Mucosa of descending colon (tissue), 3 donors: Measurements from ENCODE around the gene CLCN1. TPM values are rescaled to one million over a fixed set of nuclear protein-coding genes. Genes with fewer than 3 reads are reported as not detected.

Experiments used
- ATAC-seq: fragments of 200-7000 bp; cut with Tn5 transposase; one replicate; pipeline ENCODE4 v1.9.1; 2020; ENCODE audit warnings: mild to moderate bottlenecking, moderate library complexity
- DNase-seq, 3 donors: peaks; one replicate each; pipeline ENCODE4 v3.0.0-alpha.2; 2020
- H3K36me3 ChIP-seq: fragments of 200-600 bp; one replicate; pipeline ENCODE4 v1.8.0; 2021; ENCODE audit warnings: low read depth, mild to moderate bottlenecking
- H3K4me1 ChIP-seq: fragments of 200-600 bp; one replicate; pipeline ENCODE4 v1.8.0; 2021; ENCODE audit warnings: low read depth, mild to moderate bottlenecking
- H3K4me3 ChIP-seq: fragments of 200-600 bp; one replicate; pipeline ENCODE4 v1.8.0; 2021; ENCODE audit warnings: mild to moderate bottlenecking
- H3K9me3 ChIP-seq: fragments of 200-600 bp; one replicate; pipeline ENCODE4 v1.8.0; 2021; ENCODE audit warnings: mild to moderate bottlenecking
- intact Hi-C, 2 donors: fragments of 100-400 bp; cut with DNase I in 1 of 2; cut with micrococcal nuclease in 1 of 2; formaldehyde crosslinking; loops; one replicate each; pipeline versions ENCODE4 v1.11.0 to v1.11.1; 2022; cut with DNase I, micrococcal nuclease
- total RNA-seq, 3 donors: library from RNA; stranded (reverse); fragmentation: NEBNext Ultra II Directional in 2 of 3; extraction: Animal tissue kit (Norgen Biotek cat#: 25700) in 2 of 3; gene quantifications; one replicate each; pipeline versions ENCODE4 v1.2.1 to v1.2.4, GENCODE V29; 2021 to 2023
- TF ChIP-seq, protein P1 (sequence below): fragments of 200-600 bp; IDR thresholded peaks from one replicate; pipeline ENCODE4 v1.8.0; 2022; ENCODE audit warnings: antibody characterized with exemption, mild to moderate bottlenecking
- donor health status: DM: no; HTN: no; CAD: no; lungs with moderate emphysema.
- donor health status: DM: no; HTN: no; CAD: no.
- donor health status: DM: no; HTN: yes; CAD: no.

The CLCN1 gene
- total RNA-seq, 3 donors from 2014 or later = not detected

DNA sequence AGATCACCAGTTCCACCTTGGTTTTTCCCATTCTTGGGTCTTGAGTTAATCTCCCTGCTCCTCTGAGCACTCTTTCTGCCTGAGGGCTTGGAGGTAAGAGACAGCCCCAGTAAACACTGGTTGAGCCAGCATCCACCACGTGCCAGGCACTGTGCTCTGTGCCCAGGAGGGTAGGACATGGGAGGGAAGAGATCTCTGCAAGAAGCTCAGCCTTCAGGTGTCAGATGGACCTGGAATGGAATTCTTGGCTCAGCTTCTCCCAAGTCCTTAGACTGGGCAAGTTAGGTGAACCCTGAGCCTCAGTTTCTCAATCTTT is 67.7 kb downstream of the CLCN1 start:
- H3K9me3 ChIP-seq = no peaks in the 10 kb centered on the region
- ATAC-seq (no peak), DNase-seq (peak in 1 of 3 donors; percentile 19)
- peaks cover 32% of the 10 kb centered on the region for H3K4me1 ChIP-seq
- intact Hi-C loops = no loop called here
- no peaks in the 10 kb centered on the region for H3K36me3 ChIP-seq
- no peak overlapping the region for H3K4me3 ChIP-seq
- TF ChIP-seq, protein P1, sequence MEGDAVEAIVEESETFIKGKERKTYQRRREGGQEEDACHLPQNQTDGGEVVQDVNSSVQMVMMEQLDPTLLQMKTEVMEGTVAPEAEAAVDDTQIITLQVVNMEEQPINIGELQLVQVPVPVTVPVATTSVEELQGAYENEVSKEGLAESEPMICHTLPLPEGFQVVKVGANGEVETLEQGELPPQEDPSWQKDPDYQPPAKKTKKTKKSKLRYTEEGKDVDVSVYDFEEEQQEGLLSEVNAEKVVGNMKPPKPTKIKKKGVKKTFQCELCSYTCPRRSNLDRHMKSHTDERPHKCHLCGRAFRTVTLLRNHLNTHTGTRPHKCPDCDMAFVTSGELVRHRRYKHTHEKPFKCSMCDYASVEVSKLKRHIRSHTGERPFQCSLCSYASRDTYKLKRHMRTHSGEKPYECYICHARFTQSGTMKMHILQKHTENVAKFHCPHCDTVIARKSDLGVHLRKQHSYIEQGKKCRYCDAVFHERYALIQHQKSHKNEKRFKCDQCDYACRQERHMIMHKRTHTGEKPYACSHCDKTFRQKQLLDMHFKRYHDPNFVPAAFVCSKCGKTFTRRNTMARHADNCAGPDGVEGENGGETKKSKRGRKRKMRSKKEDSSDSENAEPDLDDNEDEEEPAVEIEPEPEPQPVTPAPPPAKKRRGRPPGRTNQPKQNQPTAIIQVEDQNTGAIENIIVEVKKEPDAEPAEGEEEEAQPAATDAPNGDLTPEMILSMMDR = no peak

DNA sequence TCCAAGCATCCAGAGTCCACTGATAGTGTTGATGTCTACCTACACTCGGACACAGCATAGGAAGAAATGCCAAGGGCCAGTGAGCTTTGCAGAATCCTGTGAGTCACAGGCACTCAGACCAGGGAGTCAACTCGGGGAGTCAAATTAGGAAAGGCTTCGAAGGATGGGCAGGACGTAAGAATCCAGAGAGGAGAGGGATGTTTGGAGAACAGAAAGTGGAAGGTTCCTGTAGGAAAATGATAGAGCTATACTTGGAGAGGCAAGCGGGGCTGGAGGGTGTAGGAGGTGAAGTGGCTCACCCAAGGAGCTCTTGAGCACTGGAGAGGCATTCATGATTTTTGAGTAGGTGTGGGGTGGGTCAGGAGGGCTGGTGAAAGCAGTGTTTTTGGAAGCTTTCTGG is 68.2 kb downstream of the CLCN1 start:
- H3K4me3 ChIP-seq = no peak overlapping the region
- H3K36me3 ChIP-seq = peaks cover 2% of the 10 kb centered on the region
- no peaks in the 10 kb centered on the region for H3K9me3 ChIP-seq
- TF ChIP-seq, protein P1 = no peak
- ATAC-seq (no peak), DNase-seq (peak in 1 of 3 donors; percentile 15)
- intact Hi-C loops = no loop called here
- H3K4me1 ChIP-seq = peaks cover 32% of the 10 kb centered on the region

DNA sequence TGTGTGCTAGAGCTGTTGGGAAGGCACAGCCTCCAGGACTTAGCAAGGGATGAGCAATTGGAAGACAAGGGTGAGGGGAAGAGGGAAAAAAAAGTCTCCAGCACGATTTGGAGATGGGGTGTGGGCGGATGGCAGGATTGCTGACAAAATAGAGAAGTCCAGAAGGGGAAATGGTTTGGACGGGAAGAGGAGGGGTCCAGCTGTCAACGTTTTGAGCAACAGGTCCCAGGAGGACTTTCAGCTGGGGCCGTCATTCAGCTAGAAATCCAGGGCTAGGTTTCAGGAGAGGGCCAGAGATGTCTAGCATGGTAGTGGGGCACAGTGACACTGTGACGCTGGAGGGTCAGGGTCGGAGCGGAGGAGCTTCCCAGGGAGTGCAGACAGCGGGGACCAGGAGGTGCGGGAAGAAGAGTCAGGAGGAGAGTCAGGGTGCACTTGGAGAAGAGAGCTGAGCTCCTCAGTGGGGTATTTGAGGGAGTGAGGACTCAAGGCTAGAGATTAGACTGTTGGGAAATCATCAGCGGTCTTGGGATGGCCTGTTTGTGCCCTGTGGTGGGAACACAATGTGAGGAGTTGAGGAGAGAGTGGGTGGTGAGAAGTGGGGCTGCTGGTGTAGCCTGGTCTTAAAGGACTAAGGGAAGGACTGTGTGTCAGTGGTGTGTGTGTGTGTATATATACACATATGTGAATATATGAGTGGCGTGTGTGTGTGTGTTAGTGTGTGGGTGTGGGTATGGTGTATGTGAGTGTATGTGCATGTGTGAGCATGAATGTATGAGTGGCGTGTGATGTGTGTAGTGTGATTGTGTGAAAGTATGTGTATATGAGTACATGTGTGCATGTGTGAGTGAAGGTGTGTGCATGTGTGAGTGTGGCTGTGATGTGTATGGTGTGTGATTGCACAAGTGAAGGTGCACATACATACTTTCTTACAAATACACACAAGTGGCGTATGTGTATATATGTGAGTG is 69.0 kb downstream of the CLCN1 start:
- Histone ChIP-seq H3K4me3 (no peak overlapping the region), H3K9me3 (no peaks in the 10 kb centered on the region), H3K4me1 (peaks cover 27% of the 10 kb centered on the region), H3K36me3 (peaks cover 2% of the 10 kb centered on the region)
- DNase-seq = peak in 1 of 3 donors; percentile 18
- intact Hi-C loops = no loop called here
- TF ChIP-seq, protein P1 = no peak
- no peak for ATAC-seq

DNA sequence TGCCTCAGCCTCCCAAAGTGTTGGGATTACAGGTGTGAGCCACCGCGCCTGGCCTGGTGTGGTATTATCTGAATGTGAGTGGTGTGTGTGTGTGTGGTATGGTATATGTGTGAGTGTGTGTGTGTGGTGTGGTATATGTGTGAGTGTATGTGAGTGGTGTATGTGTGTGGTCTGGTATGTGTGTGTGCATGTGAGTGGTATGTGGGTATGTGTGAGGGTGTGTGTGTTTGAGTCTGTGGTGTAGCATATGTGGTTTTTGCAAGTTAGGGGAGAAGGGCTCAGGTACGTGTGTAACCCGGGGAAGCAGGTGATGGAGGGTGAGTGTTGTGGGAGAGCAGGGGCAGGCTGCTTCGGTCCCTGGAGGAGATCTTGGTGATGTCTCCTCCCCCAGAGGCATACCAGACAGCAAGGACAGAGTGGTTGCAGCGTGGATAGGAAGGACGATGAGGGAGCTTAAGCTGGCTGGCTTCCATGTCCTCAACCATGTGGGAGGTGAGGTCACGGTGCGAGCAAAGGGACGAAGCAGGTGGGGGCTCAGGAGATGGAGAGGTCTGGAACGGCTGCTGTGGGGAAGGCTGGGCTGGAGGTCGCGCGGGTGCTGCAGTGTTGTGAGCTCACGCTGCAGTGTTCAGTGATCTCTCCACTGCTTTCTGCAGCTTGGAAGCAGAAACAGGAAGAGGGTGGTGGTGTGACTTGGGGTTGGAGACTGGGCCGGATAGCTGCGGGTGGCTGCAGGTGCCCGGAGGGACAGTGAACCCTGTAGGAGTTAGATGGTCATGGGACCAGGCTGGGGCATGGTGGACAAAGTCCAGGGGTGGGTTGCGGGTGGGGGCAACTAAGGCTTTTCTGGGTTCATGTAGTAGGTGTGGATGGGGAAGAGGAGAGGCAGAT is 70.2 kb downstream of the CLCN1 start:
- intact Hi-C loops = no loop called here
- ATAC-seq (peak; percentile 35), DNase-seq (peak in 1 of 3 donors; percentile 43)
- TF ChIP-seq, protein P1 = no peak
- no peak overlapping the region for H3K4me3 ChIP-seq
- peaks cover 26% of the 10 kb centered on the region for H3K4me1 ChIP-seq
- peaks cover 2% of the 10 kb centered on the region for H3K36me3 ChIP-seq
- no peaks in the 10 kb centered on the region for H3K9me3 ChIP-seq

DNA sequence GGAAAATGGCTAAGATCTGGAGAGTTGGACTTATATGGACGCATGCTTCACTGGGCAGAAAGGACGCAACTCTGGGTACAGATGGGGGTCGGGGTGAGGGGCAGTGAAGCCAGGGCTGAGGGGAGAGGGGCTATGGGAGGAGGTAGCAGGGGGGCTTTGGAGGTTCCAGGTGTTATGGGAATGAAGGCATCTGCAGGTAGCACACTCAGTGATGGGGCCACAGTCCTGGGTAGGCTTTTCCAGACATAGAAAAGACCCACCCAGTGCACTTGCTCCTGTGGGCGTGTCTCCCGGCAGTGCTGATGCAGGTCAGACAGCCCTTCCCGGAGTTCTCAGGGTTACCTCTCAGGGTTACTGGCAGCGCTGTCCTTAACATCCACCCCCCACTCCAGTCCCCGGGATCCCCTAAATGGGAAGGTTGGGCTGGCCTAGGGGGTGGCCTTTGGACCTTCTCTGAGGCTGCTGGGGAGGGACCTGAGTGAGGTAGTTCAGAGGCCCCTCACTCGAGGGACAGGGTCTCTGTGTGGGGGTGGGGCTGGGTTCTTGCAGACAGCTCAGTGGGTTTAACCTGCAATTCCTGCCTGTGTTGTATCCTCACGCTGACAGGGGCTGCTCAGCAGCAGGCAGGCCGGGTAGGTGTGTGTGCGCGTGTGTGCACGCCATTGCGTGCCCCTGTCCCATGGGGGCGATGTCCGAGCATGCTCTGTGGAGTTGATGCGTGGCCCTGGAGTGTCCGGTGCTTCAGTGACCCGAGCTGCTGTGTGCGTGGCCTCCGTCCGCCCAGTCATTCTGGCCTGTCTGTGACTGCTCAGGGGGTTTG is 71.5 kb downstream of the CLCN1 start:
- peaks cover 2% of the 10 kb centered on the region for H3K36me3 ChIP-seq
- TF ChIP-seq, protein P1 = no peak

More for the DNA sequence above, 71.5 kb downstream of the CLCN1 start:
- intact Hi-C loops = no loop called here
- DNase-seq = peak in 1 of 3 donors; percentile 24
- no peak overlapping the region for H3K4me3 ChIP-seq
- H3K4me1 ChIP-seq = peaks cover 24% of the 10 kb centered on the region
- no peak for ATAC-seq
- H3K9me3 ChIP-seq = no peaks in the 10 kb centered on the region
